ENCODE results near the gene LIMK1.
A peak's percentile ranks its signal among the peaks of the same experiment; 100 is the strongest.
"Not testable (repeated sequence)": the region's sequence is repeated elsewhere in the genome, so short reads cannot be mapped to it uniquely, and the experiment has no call there.

Gene LIMK1

GRCh38 chr7:74084722-74085578 is 1.3 kb downstream of the LIMK1 start:
- no peak for DNase-seq (ENCODE audit: low read depth)

GRCh38 chr7:74087791-74088453 is 4.3 kb downstream of the LIMK1 start:
- DNase-seq (ENCODE audit: low read depth) = no peak

- no peak for DNase-seq (ENCODE audit: low read depth)
These were observed 8.8 kb downstream of the LIMK1 start for GRCh38 chr7:74092321-74092963.

GRCh38 chr7:74092964-74093471 is 9.4 kb downstream of the LIMK1 start:
- no peak for DNase-seq (ENCODE audit: low read depth)

- no peak for DNase-seq (ENCODE audit: low read depth)
These were observed 10.1 kb downstream of the LIMK1 start for GRCh38 chr7:74093671-74094223.

- peak; percentile 74 for DNase-seq (ENCODE audit: low read depth)
These were observed 10.9 kb downstream of the LIMK1 start for GRCh38 chr7:74094224-74095101.

- no peak for DNase-seq (ENCODE audit: low read depth)
These were observed 11.5 kb downstream of the LIMK1 start for GRCh38 chr7:74095135-74095534.

GRCh38 chr7:74097937-74098614 is 14.5 kb downstream of the LIMK1 start:
- no peak for DNase-seq (ENCODE audit: low read depth)

- DNase-seq (ENCODE audit: low read depth) = no peak
These were observed 15.4 kb downstream of the LIMK1 start for GRCh38 chr7:74099031-74099430.

- DNase-seq (ENCODE audit: low read depth) = no peak
These were observed 17.6 kb downstream of the LIMK1 start for GRCh38 chr7:74101061-74101681.

- DNase-seq (ENCODE audit: low read depth) = no peak
These were observed 19.7 kb downstream of the LIMK1 start for GRCh38 chr7:74103219-74103772.

- DNase-seq (ENCODE audit: low read depth) = no peak
These were observed 21.1 kb downstream of the LIMK1 start for GRCh38 chr7:74104702-74105101.

GRCh38 chr7:74105992-74106391 is 22.4 kb downstream of the LIMK1 start:
- no peak for DNase-seq (ENCODE audit: low read depth)

GRCh38 chr7:74106846-74107245 is 23.2 kb downstream of the LIMK1 start:
- no peak for DNase-seq (ENCODE audit: low read depth)

GRCh38 chr7:74115326-74115725 is 31.7 kb downstream of the LIMK1 start:
- no peak for DNase-seq (ENCODE audit: low read depth)

- DNase-seq (ENCODE audit: low read depth) = no peak
These were observed 32.8 kb downstream of the LIMK1 start for GRCh38 chr7:74116356-74116755.

- no peak for DNase-seq (ENCODE audit: low read depth)
These were observed 36.2 kb downstream of the LIMK1 start for GRCh38 chr7:74119831-74120230.

GRCh38 chr7:74121401-74122249 is 38.0 kb downstream of the LIMK1 start:
- DNase-seq (ENCODE audit: low read depth) = no peak

GRCh38 chr7:74123892-74124291 is 40.3 kb downstream of the LIMK1 start:
- DNase-seq (ENCODE audit: low read depth) = not testable (repeated sequence)
